Stimulated activated CD8-positive, alpha-beta memory T cell treated with anti-CD3 and anti-CD28 coated beads, Interleukin-7, amount 100 ng/mL, for 4 hours (primary cell): ENCODE data around the gene PNPO.

Experiments
- DNase-seq, 2 donors: peaks; one replicate each; pipeline ENCODE4 v3.0.0-alpha.2; 2020; ENCODE audit warnings: low read depth in 2 of 2

The PNPO gene

GRCh38 chr17:47998044-47998443, 56.7 kb downstream of the PNPO start:
- no peak for DNase-seq
